Mucosa of gallbladder (tissue), 1 donor: ENCODE data around the gene TSR1. TPM values are rescaled to one million over a fixed set of nuclear protein-coding genes. Genes with fewer than 3 reads are reported as not detected.

ENCODE experiments used
- DNase-seq: peaks from one replicate; pipeline ENCODE4 v3.0.0-alpha.2; 2020; ENCODE audit warnings: low spot score
- total RNA-seq: library from RNA; stranded (reverse); gene quantifications from one replicate; pipeline ENCODE4 v1.2.1, GENCODE V29; 2021
- donor health status: DM: no; HTN: no; CAD: no.

Gene TSR1
- total RNA-seq, 1 donor from 2014 or later, result 18.8 TPM

GRCh38 chr17:2369039-2369438 lies 32.8 kb upstream of the TSR1 start:
- no peak for DNase-seq

GRCh38 chr17:2368359-2368758 lies 32.1 kb upstream of the TSR1 start:
- DNase-seq, result no peak

GRCh38 chr17:2366747-2367494 lies 30.7 kb upstream of the TSR1 start:
- DNase-seq, result no peak

GRCh38 chr17:2365132-2365531 lies 28.9 kb upstream of the TSR1 start:
- DNase-seq, result no peak

GRCh38 chr17:2364763-2365116 lies 28.5 kb upstream of the TSR1 start:
- DNase-seq, result no peak

- no peak for DNase-seq
Observed at GRCh38 chr17:2363851-2364762, 27.9 kb upstream of the TSR1 start.

- no peak for DNase-seq
Observed at GRCh38 chr17:2363318-2363717, 27.1 kb upstream of the TSR1 start.

GRCh38 chr17:2362881-2363280 lies 26.6 kb upstream of the TSR1 start:
- DNase-seq, result no peak

GRCh38 chr17:2362416-2362815 lies 26.2 kb upstream of the TSR1 start:
- no peak for DNase-seq

- DNase-seq, result no peak
Observed at GRCh38 chr17:2362016-2362415, 25.8 kb upstream of the TSR1 start.

- DNase-seq, result no peak
Observed at GRCh38 chr17:2361010-2361760, 24.9 kb upstream of the TSR1 start.

GRCh38 chr17:2357931-2358434 lies 21.7 kb upstream of the TSR1 start:
- no peak for DNase-seq

GRCh38 chr17:2357237-2357636 lies 21.0 kb upstream of the TSR1 start:
- no peak for DNase-seq

- no peak for DNase-seq
Observed at GRCh38 chr17:2354311-2354710, 18.1 kb upstream of the TSR1 start.

- DNase-seq, result no peak
Observed at GRCh38 chr17:2351269-2351668, 15.0 kb upstream of the TSR1 start.

GRCh38 chr17:2347805-2348685 lies 11.8 kb upstream of the TSR1 start:
- peak; percentile 67 for DNase-seq

- DNase-seq, result no peak
Observed at GRCh38 chr17:2346475-2346874, 10.2 kb upstream of the TSR1 start.

GRCh38 chr17:2344528-2344927 lies 8.3 kb upstream of the TSR1 start:
- no peak for DNase-seq

- no peak for DNase-seq
Observed at GRCh38 chr17:2343421-2343820, 7.2 kb upstream of the TSR1 start.

GRCh38 chr17:2338315-2338657 lies 2.0 kb upstream of the TSR1 start:
- no peak for DNase-seq
